NT2/D1 (cell line): ENCODE data around the gene UBLCP1.

Source experiments
- SUZ12 ChIP-seq: IDR thresholded peaks from 2 replicates; pipeline ENCODE4 v1.6.1; 2011; ENCODE audit not compliant: insufficient read length, insufficient read depth; ENCODE audit errors: extremely low read depth
- YY1 ChIP-seq: IDR thresholded peaks from 2 replicates; pipeline ENCODE4 v1.6.1; 2011; ENCODE audit not compliant: insufficient read length, insufficient read depth
- ZNF274 ChIP-seq: IDR thresholded peaks from 2 replicates; pipeline ENCODE4 v1.6.1; 2011; ENCODE audit warnings: mild to moderate bottlenecking, low read depth, low read length

- TF ChIP-seq SUZ12 (no peak), ZNF274 (no peak), YY1 (no peak)
These were observed 27.7 kb downstream of the UBLCP1 start for GRCh38 chr5:159290741-159291140.
